ENCODE measurements around the gene SRC.

The SRC gene

GRCh38 chr20:37345339-37346235 lies at the start of gene SRC:
Gene SRC, plus strand, starts transcription at chr20:37346140. Its CDS starts 38,014 bp downstream, at chr20:37384154.
- in situ Hi-C loops (cut with MboI; ENCODE audit: low sequenced_read_pairs) = no loop called here

- in situ Hi-C loops (cut with MboI; ENCODE audit: low sequenced_read_pairs) = no loop called here
Measured at GRCh38 chr20:37296371-37296770, 49.6 kb upstream of the SRC start.

- in situ Hi-C loops (cut with MboI; ENCODE audit: low sequenced_read_pairs) = no loop called here
Measured at GRCh38 chr20:37297066-37297736, 48.7 kb upstream of the SRC start.

GRCh38 chr20:37298190-37298939 lies 47.6 kb upstream of the SRC start:
- in situ Hi-C loops (cut with MboI; ENCODE audit: low sequenced_read_pairs) = no loop called here

- in situ Hi-C loops (cut with MboI; ENCODE audit: low sequenced_read_pairs) = no loop called here
Measured at GRCh38 chr20:37299718-37300528, 46.0 kb upstream of the SRC start.

- in situ Hi-C loops (cut with MboI; ENCODE audit: low sequenced_read_pairs) = no loop called here
Measured at GRCh38 chr20:37301120-37301519, 44.8 kb upstream of the SRC start.

GRCh38 chr20:37301558-37301957 lies 44.4 kb upstream of the SRC start:
- in situ Hi-C loops (cut with MboI; ENCODE audit: low sequenced_read_pairs) = no loop called here

- in situ Hi-C loops (cut with MboI; ENCODE audit: low sequenced_read_pairs) = no loop called here
Measured at GRCh38 chr20:37302981-37303380, 43.0 kb upstream of the SRC start.

GRCh38 chr20:37303637-37304036 lies 42.3 kb upstream of the SRC start:
- in situ Hi-C loops (cut with MboI; ENCODE audit: low sequenced_read_pairs) = no loop called here

- in situ Hi-C loops (cut with MboI; ENCODE audit: low sequenced_read_pairs) = no loop called here
Measured at GRCh38 chr20:37305079-37305478, 40.9 kb upstream of the SRC start.

- in situ Hi-C loops (cut with MboI; ENCODE audit: low sequenced_read_pairs) = no loop called here
Measured at GRCh38 chr20:37305839-37306238, 40.1 kb upstream of the SRC start.

GRCh38 chr20:37308086-37309050 lies 37.6 kb upstream of the SRC start:
- in situ Hi-C loops (cut with MboI; ENCODE audit: low sequenced_read_pairs) = no loop called here

- in situ Hi-C loops (cut with MboI; ENCODE audit: low sequenced_read_pairs) = no loop called here
Measured at GRCh38 chr20:37309290-37309689, 36.6 kb upstream of the SRC start.

GRCh38 chr20:37309936-37310590 lies 35.9 kb upstream of the SRC start:
- in situ Hi-C loops (cut with MboI; ENCODE audit: low sequenced_read_pairs) = no loop called here

GRCh38 chr20:37310951-37311350 lies 35.0 kb upstream of the SRC start:
- in situ Hi-C loops (cut with MboI; ENCODE audit: low sequenced_read_pairs) = no loop called here

- in situ Hi-C loops (cut with MboI; ENCODE audit: low sequenced_read_pairs) = no loop called here
Measured at GRCh38 chr20:37311710-37312355, 34.1 kb upstream of the SRC start.

GRCh38 chr20:37313546-37314091 lies 32.3 kb upstream of the SRC start:
- in situ Hi-C loops (cut with MboI; ENCODE audit: low sequenced_read_pairs) = no loop called here

GRCh38 chr20:37314099-37314498 lies 31.8 kb upstream of the SRC start:
- in situ Hi-C loops (cut with MboI; ENCODE audit: low sequenced_read_pairs) = no loop called here

All from HL-60/S4 treated with retinoic acid at 250 ng/mL for 4 days and 3 days (cell line).